GM10266 (cell line): ENCODE measurements around the gene PSTPIP1.

Experiments used
- DNase-seq: peaks from one replicate; pipeline ENCODE4 v3.0.0; 2012; ENCODE audit errors: extremely low spot score
- CTCF ChIP-seq: IDR thresholded peaks from 2 replicates; pipeline ENCODE4 v1.5.1; 2012; ENCODE audit warnings: mild to moderate bottlenecking, low read depth; ENCODE audit not compliant: control insufficient read depth, insufficient read depth; ENCODE audit errors: missing control alignments

The PSTPIP1 gene

GRCh38 chr15:76993114-76993725 lies 1.7 kb upstream of the PSTPIP1 start:
- no peak for DNase-seq

GRCh38 chr15:76994001-76994400 lies 925 bp upstream of the PSTPIP1 start:
- TF ChIP-seq CTCF, result no peak
- DNase-seq, result no peak

More at GRCh38 chr15:76993114-76993725, 1.7 kb upstream of the PSTPIP1 start:
- TF ChIP-seq CTCF, result no peak

- no peak for TF ChIP-seq CTCF
- no peak for DNase-seq
These were observed 430 bp upstream of the PSTPIP1 start for GRCh38 chr15:76994496-76994895.

- no peak for DNase-seq
- TF ChIP-seq CTCF, result no peak
These were observed 1.2 kb downstream of the PSTPIP1 start for GRCh38 chr15:76996076-76996525.

GRCh38 chr15:76996526-76997401 lies 1.8 kb downstream of the PSTPIP1 start:
- DNase-seq, result no peak
- no peak for TF ChIP-seq CTCF

- DNase-seq, result no peak
These were observed 3.8 kb downstream of the PSTPIP1 start for GRCh38 chr15:76998663-76999285.

More at GRCh38 chr15:76998663-76999285, 3.8 kb downstream of the PSTPIP1 start:
- TF ChIP-seq CTCF, result no peak
